HG02973 (cell line): ENCODE data around the gene TAC3.
"Not testable (repeated sequence)": the region's sequence is repeated elsewhere in the genome, so short reads cannot be mapped to it uniquely, and the experiment has no call there.

Experiments
- ATAC-seq: cut with Tn5 transposase; IDR thresholded peaks from one replicate; pipeline ENCODE4 v1.9.1; 2021; ENCODE audit warnings: moderate library complexity; ENCODE audit not compliant: unreplicated experiment

The TAC3 gene

GRCh38 chr12:56987011-56987410 lies 29.3 kb downstream of the TAC3 start:
- ATAC-seq, result no peak

- not testable (repeated sequence) for ATAC-seq
Measured at GRCh38 chr12:56985714-56986113, 30.6 kb downstream of the TAC3 start.

- no peak for ATAC-seq
Measured at GRCh38 chr12:56983386-56983785, 32.9 kb downstream of the TAC3 start.

DNA sequence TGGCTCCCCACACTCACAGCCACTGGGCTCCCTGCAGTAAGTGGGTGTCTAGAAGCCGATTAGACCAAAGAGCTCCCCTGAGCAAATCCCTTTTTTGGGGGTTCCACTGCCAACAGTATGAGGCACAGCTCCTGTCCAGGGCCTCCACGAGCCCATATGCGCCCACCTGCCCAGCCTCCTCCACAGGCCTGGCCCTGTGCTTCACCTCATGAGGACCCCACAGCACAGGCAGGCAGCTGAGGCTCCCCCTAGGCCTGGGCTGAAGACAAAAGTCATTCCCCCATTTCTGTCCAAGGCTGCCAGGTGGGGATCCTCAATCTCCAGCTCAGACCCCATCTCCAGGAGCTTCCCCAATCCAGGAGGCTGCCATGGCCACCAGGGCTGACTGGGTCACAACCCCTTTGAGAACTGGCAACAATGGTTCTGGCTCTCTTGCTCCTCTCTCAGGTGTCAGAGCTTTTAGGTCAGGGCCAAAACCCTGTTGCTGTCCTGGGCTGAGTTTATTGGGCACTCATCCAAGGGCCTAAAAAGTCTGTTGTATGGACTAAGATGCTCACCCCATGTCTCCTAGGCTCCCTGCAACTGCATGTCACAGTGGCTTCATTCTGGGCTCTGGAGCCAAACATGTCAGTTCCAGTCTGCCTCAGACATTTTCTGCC lies 33.6 kb downstream of the TAC3 start:
- ATAC-seq, result not testable (repeated sequence)

- ATAC-seq, result no peak
Measured at GRCh38 chr12:56980941-56981530, 35.3 kb downstream of the TAC3 start.

- no peak for ATAC-seq
Measured at GRCh38 chr12:56980268-56980667, 36.1 kb downstream of the TAC3 start.

DNA sequence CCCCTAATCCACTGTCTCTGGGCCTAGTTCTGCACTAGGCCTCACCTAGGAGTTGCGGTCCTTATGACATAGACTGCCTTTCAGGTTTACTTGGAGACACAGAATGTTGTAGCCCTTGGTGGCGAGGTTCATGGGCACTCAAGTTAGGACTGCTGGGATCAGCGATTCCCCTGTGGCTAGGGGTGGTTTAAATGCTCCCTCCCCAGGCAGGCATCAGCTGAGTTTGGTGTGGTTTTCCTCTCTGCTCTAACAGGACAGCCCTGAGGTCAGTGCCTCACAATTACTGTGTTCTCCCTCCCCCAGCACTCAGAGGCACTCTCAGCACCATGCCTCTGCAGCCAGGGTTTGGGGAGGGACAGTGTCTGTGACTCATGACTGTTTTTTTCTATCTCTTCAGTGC lies 36.7 kb downstream of the TAC3 start:
- ATAC-seq, result no peak

DNA sequence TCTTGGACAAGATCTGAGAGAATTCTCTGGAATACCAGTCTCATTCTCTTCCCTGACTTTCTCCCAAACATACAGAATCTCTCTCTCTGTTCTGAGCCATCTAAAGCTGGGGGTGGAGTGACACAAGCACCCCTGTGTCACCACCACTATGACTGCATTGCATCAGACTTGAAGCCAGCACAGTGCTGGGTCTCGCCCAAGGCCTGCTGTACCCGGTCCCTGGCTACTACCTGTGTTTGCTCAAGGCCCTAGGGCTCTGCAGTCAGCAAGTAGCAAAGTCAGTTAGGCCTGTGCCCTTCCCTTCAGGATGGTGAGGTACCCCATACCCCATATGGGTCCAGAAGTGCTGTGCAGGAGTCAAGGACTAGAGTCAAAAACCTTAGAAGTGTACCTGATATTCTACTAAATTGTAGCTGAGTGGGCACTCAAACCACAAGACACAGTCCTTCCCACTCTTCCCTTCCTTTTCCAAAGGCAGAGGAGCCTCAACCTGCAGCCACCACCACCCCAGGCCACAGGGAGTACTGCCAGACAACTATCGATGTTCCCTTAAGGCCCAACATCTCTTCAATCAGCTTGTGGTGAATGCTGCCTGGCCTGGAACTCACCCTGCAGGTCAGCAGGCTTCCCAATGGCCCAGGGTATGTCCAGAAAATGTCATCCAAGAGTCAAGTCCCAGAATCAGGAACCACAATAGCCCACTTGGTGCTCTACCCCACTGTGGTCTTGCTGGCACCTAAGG lies 37.8 kb downstream of the TAC3 start:
- no peak for ATAC-seq

- not testable (repeated sequence) for ATAC-seq
Measured at GRCh38 chr12:56977361-56977760, 39.0 kb downstream of the TAC3 start.

- not testable (repeated sequence) for ATAC-seq
Measured at GRCh38 chr12:56974224-56974623, 42.1 kb downstream of the TAC3 start.

- not testable (repeated sequence) for ATAC-seq
Measured at GRCh38 chr12:56968910-56969309, 47.4 kb downstream of the TAC3 start.

- not testable (repeated sequence) for ATAC-seq
Measured at GRCh38 chr12:56965997-56966642, 50.2 kb downstream of the TAC3 start.

DNA sequence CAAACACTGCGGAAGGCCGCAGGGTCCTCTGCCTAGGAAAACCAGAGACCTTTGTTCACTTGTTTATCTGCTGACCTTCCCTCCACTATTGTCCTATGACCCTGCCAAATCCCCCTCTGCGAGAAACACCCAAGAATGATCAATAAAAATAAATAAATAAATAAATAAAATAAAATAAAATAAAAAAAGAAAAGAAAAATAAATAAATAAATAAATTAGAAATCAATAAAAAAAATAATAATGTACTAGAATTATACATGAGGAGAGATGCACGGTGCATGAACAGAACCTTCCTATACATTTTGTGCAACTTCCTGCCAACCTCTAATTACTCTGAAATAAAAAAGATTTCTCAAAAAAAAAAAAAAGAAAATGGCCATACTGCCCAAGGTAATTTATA lies 51.2 kb downstream of the TAC3 start:
- not testable (repeated sequence) for ATAC-seq

DNA sequence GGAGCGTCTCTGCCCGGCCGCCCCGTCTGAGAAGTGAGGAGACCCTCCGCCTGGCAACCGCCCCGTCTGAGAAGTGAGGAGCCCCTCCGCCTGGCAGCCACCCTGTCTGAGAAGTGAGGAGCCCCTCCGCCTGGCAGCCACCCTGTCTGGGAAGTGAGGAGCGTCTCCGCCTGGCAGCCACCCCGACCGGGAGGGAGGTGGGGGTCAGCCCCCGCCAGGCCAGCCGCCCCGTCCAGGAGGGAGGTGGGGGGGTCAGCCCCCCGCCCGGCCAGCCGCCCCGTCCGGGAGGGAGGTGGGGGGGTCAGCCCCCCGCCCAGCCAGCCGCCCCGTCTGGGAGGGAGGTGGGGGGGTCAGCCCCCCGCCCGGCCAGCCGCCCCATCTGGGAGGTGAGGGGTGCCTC lies 52.8 kb downstream of the TAC3 start:
- ATAC-seq, result not testable (repeated sequence)

- not testable (repeated sequence) for ATAC-seq
Measured at GRCh38 chr12:56962247-56962646, 54.1 kb downstream of the TAC3 start.
